HL-60 (cell line): Measurements from ENCODE around the gene TMEM95.
A peak's percentile ranks its signal among the peaks of the same experiment; 100 is the strongest.

Experiments
- DNase-seq, 2 experiments: peaks; one replicate each; pipeline ENCODE4 v3.0.0-alpha.2; 2010 to 2020; ENCODE audit warnings: low read depth in 1 of 2, low spot score in 1 of 2
- H3K27ac ChIP-seq: fragments of 250-450 bp; sonication (Bioruptor Pico); replicated peaks from 2 replicates; pipeline ENCODE4 v1.5.1; 2020; ENCODE audit warnings: mild to moderate bottlenecking, moderate library complexity
- H3K27me3 ChIP-seq: fragments of 250-450 bp; sonication (Bioruptor Pico); 2 replicates; pipeline ENCODE4 v1.5.1; 2021; ENCODE audit warnings: mild to moderate bottlenecking, moderate library complexity; ENCODE audit not compliant: insufficient read depth, poor library complexity, severe bottlenecking
- H3K4me3 ChIP-seq: replicated peaks from 2 replicates; pipeline ENCODE4 v1.5.1; 2011; ENCODE audit warnings: mild to moderate bottlenecking, control low read depth, low read length; ENCODE audit not compliant: insufficient read depth
- GABPA ChIP-seq: IDR thresholded peaks from 2 replicates; pipeline ENCODE4 v1.6.1; 2012; ENCODE audit warnings: low read depth
- POLR2AphosphoS5 ChIP-seq: IDR thresholded peaks from 2 replicates; pipeline ENCODE4 v1.6.1; 2012; ENCODE audit warnings: low read depth
- SPI1 ChIP-seq: IDR thresholded peaks from 2 replicates; pipeline ENCODE4 v1.6.1; 2012; ENCODE audit warnings: low read depth, mild to moderate bottlenecking, borderline replicate concordance
- TF ChIP-seq, protein P1 (sequence below): IDR thresholded peaks from 2 replicates; pipeline ENCODE4 v1.6.1; 2012; ENCODE audit warnings: low read depth; ENCODE audit not compliant: insufficient replicate concordance
- TF ChIP-seq, protein P2 (sequence below): IDR thresholded peaks from one replicate; pipeline ENCODE4 v1.5.1; 2011; ENCODE audit warnings: low read length, control low read depth, inconsistent platforms; ENCODE audit not compliant: insufficient read depth

Gene TMEM95

DNA sequence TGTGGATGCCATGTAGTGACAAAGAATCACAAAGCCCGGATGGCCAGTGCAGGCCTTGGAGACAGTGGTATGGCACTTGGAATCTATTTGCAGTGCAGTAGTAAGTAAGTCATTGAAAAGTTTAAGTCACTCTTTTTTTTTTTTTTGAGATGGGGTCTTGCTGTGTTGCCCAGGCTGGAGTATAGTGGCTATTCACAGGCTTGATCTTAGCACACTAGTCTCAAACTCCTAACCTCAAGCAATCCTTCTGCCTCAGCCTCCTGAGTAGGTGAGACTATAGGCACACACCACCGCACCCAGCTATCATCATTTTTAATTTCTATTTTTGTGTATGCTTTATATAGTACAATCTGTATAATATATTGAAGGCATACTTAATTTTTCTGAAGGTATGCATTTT is 43.7 kb downstream of the TMEM95 start:
- Histone ChIP-seq H3K27me3 (no peaks in the 10 kb centered on the region), H3K27ac (no peak overlapping the region), H3K4me3 (no peak overlapping the region)
- TF ChIP-seq SPI1 (no peak), POLR2AphosphoS5 (no peak), GABPA (no peak)
- TF ChIP-seq, protein P1, sequence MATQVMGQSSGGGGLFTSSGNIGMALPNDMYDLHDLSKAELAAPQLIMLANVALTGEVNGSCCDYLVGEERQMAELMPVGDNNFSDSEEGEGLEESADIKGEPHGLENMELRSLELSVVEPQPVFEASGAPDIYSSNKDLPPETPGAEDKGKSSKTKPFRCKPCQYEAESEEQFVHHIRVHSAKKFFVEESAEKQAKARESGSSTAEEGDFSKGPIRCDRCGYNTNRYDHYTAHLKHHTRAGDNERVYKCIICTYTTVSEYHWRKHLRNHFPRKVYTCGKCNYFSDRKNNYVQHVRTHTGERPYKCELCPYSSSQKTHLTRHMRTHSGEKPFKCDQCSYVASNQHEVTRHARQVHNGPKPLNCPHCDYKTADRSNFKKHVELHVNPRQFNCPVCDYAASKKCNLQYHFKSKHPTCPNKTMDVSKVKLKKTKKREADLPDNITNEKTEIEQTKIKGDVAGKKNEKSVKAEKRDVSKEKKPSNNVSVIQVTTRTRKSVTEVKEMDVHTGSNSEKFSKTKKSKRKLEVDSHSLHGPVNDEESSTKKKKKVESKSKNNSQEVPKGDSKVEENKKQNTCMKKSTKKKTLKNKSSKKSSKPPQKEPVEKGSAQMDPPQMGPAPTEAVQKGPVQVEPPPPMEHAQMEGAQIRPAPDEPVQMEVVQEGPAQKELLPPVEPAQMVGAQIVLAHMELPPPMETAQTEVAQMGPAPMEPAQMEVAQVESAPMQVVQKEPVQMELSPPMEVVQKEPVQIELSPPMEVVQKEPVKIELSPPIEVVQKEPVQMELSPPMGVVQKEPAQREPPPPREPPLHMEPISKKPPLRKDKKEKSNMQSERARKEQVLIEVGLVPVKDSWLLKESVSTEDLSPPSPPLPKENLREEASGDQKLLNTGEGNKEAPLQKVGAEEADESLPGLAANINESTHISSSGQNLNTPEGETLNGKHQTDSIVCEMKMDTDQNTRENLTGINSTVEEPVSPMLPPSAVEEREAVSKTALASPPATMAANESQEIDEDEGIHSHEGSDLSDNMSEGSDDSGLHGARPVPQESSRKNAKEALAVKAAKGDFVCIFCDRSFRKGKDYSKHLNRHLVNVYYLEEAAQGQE, result no peak
- TF ChIP-seq, protein P2, sequence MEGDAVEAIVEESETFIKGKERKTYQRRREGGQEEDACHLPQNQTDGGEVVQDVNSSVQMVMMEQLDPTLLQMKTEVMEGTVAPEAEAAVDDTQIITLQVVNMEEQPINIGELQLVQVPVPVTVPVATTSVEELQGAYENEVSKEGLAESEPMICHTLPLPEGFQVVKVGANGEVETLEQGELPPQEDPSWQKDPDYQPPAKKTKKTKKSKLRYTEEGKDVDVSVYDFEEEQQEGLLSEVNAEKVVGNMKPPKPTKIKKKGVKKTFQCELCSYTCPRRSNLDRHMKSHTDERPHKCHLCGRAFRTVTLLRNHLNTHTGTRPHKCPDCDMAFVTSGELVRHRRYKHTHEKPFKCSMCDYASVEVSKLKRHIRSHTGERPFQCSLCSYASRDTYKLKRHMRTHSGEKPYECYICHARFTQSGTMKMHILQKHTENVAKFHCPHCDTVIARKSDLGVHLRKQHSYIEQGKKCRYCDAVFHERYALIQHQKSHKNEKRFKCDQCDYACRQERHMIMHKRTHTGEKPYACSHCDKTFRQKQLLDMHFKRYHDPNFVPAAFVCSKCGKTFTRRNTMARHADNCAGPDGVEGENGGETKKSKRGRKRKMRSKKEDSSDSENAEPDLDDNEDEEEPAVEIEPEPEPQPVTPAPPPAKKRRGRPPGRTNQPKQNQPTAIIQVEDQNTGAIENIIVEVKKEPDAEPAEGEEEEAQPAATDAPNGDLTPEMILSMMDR, result no peak
- DNase-seq, result no peak

DNA sequence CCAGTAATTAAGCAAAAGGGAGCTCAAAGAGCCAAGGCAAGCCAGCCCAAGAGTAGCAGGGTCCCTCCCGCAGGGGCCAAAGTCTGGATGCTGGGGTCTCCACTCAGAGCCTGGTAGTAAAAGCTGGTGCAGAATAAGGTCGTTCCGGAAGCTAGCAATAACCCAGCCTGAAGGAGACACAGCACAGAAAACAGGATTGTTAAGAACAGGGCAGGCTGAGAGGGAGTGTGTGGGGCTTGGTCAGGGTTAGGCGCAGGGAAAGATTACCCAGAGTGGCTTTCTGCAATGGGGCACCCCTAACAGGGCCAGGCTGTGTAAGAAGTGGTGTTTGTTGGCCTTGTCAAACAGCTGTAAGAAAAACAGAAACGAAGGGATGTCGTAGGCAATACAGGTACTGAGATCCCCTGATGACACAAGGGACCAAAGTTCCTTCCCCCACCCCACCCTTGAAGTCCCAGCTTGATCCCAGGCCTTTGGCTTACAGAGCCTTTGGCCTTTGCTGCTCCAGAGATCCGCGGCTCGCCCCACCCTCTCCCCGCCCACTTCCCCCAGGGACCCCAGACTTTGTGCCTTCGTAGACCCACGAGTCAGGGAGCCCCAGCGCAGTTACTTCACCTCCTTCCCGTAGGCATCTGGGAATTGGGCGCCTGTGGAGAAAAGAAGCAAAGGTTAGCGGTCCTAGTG is 48.2 kb downstream of the TMEM95 start:
- Histone ChIP-seq H3K27ac (peak overlapping the region; percentile 64; the same call in 1 of the 2 replicates), H3K27me3 (no peaks in the 10 kb centered on the region), H3K4me3 (peak overlapping the region; percentile 62)
- DNase-seq, result no peak
- TF ChIP-seq, protein P1, result no peak
- TF ChIP-seq POLR2AphosphoS5 (no peak), GABPA (no peak), SPI1 (no peak)
- TF ChIP-seq, protein P2, result no peak

DNA sequence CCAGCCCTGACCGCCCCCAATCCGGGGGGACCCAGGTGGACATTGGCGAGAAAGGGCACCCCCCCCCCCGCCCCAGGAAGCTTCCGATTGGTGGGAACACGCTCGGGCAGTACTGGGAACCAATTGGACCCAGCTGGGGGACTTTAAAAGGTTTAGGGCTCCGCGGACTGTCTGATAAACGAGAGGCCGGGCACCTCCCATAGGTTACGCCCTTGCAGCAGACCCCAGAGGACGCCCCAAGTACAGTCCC is 48.7 kb downstream of the TMEM95 start:
- Histone ChIP-seq H3K4me3 (peak overlapping the region; percentile 62), H3K27me3 (peaks cover under 1% of the 10 kb centered on the region), H3K27ac (peak overlapping the region; percentile 64)
- TF ChIP-seq, protein P2, result no peak
- TF ChIP-seq POLR2AphosphoS5 (no peak), SPI1 (no peak), GABPA (no peak)
- TF ChIP-seq, protein P1, result no peak
- DNase-seq, result no peak
